CD4-positive, alpha-beta T cell (primary cell): Measurements from ENCODE around the gene VPS13D. TPM values are rescaled to one million over a fixed set of nuclear protein-coding genes. Genes with fewer than 3 reads are reported as not detected.

Experiments
- ATAC-seq: fragments of 200-7000 bp; cut with Tn5 transposase; one replicate; pipeline ENCODE4 v1.10.0; 2022; ENCODE audit warnings: mild to moderate bottlenecking; ENCODE audit not compliant: poor library complexity
- CTCF ChIA-PET: fragments of 350-600 bp; sonication (Branson Sonifier 250); formaldehyde crosslinking; loops from one replicate; lab custom pipeline; 2021; ENCODE audit warnings: antibody characterized with exemption, inconsistent platforms; lab: Charles Lee
- POLR2A ChIA-PET: fragments of 350-600 bp; sonication (Branson Sonifier 250); formaldehyde crosslinking; loops from one replicate; lab custom pipeline; 2021; ENCODE audit warnings: antibody characterized with exemption, inconsistent platforms; lab: Charles Lee
- DNase-seq, 14 experiments: peaks; one replicate each; pipeline ENCODE4 v3.0.0-alpha.2; 2013 to 2020; ENCODE audit warnings: mixed read lengths in 2 of 14
- H3K27ac ChIP-seq, 2 donors: one replicate each; pipeline versions ENCODE4 v1.5.1 to v1.7.0; 2013; ENCODE audit warnings: low read length in 2 of 2, low read depth in 1 of 2, mild to moderate bottlenecking in 1 of 2
- H3K27me3 ChIP-seq, 2 experiments: 1 replicate in 1 of 2; 2 replicates in 1 of 2; pipeline versions ENCODE4 v1.6.1 to v1.7.0; 2013; ENCODE audit warnings: low read length in 2 of 2, control low read depth in 1 of 2, mild to moderate bottlenecking in 1 of 2, moderate library complexity in 1 of 2; ENCODE audit not compliant: insufficient read depth in 2 of 2, control insufficient read depth in 1 of 2
- H3K36me3 ChIP-seq: one replicate; pipeline ENCODE4 v1.6.1; 2013; ENCODE audit warnings: low read length, control low read depth; ENCODE audit not compliant: insufficient read depth
- H3K4me1 ChIP-seq: one replicate; pipeline ENCODE4 v1.6.1; 2013; ENCODE audit warnings: low read length, control low read depth; ENCODE audit not compliant: insufficient read depth
- H3K4me3 ChIP-seq: one replicate; pipeline ENCODE4 v1.5.1; 2013; ENCODE audit warnings: mild to moderate bottlenecking, low read length, moderate library complexity
- H3K9me3 ChIP-seq, 2 experiments: 1 replicate in 1 of 2; 2 replicates in 1 of 2; pipeline versions ENCODE4 v1.6.1 to v1.7.0; 2013; ENCODE audit warnings: low read length in 2 of 2, mild to moderate bottlenecking in 2 of 2, control low read depth in 1 of 2, moderate library complexity in 1 of 2; ENCODE audit not compliant: control insufficient read depth in 1 of 2, insufficient read depth in 1 of 2
- H3K27ac Mint-ChIP-seq: one replicate; pipeline ENCODE4 v1.8.0; 2020; ENCODE audit warnings: mixed read lengths
- H3K27me3 Mint-ChIP-seq: one replicate; pipeline ENCODE4 v1.8.0; 2021; ENCODE audit warnings: mixed read lengths
- H3K36me3 Mint-ChIP-seq: one replicate; pipeline ENCODE4 v1.8.0; 2021; ENCODE audit warnings: low read depth, mixed read lengths
- H3K4me1 Mint-ChIP-seq: one replicate; pipeline ENCODE4 v1.8.0; 2021; ENCODE audit warnings: low read depth, mixed read lengths
- H3K4me3 Mint-ChIP-seq: one replicate; pipeline ENCODE4 v1.8.0; 2020; ENCODE audit warnings: mild to moderate bottlenecking, mixed read lengths
- H3K9me3 Mint-ChIP-seq: one replicate; pipeline ENCODE4 v1.8.0; 2020; ENCODE audit warnings: mixed read lengths
- CTCF ChIP-seq: fragments of 200-600 bp; IDR thresholded peaks from one replicate; pipeline ENCODE4 v1.8.0; 2022; ENCODE audit warnings: antibody characterized with exemption, mild to moderate bottlenecking
- intact Hi-C, 2 experiments: fragments of 100-400 bp; cut with DNase I in 1 of 2; cut with micrococcal nuclease in 1 of 2; formaldehyde crosslinking; loops; one replicate each; pipeline versions ENCODE4 v1.15.1 to v1.9.0; 2023 to 2025; cut with DNase I, micrococcal nuclease
- total RNA-seq, 174 experiments: library from RNA in 2 of 174; stranded (reverse) in 2 of 174; gene quantifications; one replicate each; pipeline ENCODE4 v1.2.3 and lab custom pipeline; 2021 to 2026

Gene VPS13D
- total RNA-seq, 2 experiments from 2014 or later = 63.0 to 67.3 TPM

- no peak for TF ChIP-seq CTCF
- DNase-seq (no peak), ATAC-seq (no peak)
- peaks cover 3% of the 10 kb centered on the region for H3K36me3 ChIP-seq
- Mint-ChIP-seq H3K36me3 (peaks cover 41% of the 10 kb centered on the region), H3K27ac (peak overlapping the region; percentile 84), H3K9me3 (peaks cover 3% of the 10 kb centered on the region), H3K4me1 (peaks cover 78% of the 10 kb centered on the region), H3K27me3 (no peaks in the 10 kb centered on the region), H3K4me3 (peak overlapping the region; percentile 56)
- no peaks in the 10 kb centered on the region for H3K27me3 ChIP-seq
- peaks cover 68% of the 10 kb centered on the region for H3K4me1 ChIP-seq
- no peaks in the 10 kb centered on the region for H3K9me3 ChIP-seq
- no peak overlapping the region for H3K4me3 ChIP-seq
- ChIA-PET CTCF (no interaction called here), POLR2A (interaction anchor here (0.6 to 3.5 kb wide), 8 partner anchors 11 to 183 kb away, joined by 3 to 25 read pairs (median 4); partner anchors contain the start of gene DHRS3)
- intact Hi-C loops = no loop called here
- H3K27ac ChIP-seq = peak overlapping the region; percentile 13 to 37
Measured at GRCh38 chr1:12436345-12436658, 206.5 kb downstream of the VPS13D start.

- no peak overlapping the region for H3K27ac Mint-ChIP-seq
- Histone ChIP-seq H3K4me1 (peaks cover 68% of the 10 kb centered on the region), H3K9me3 (no peaks in the 10 kb centered on the region), H3K36me3 (peaks cover 3% of the 10 kb centered on the region), H3K27ac (no peak overlapping the region), H3K4me3 (no peak overlapping the region), H3K27me3 (no peaks in the 10 kb centered on the region)
- H3K4me1 Mint-ChIP-seq = peaks cover 83% of the 10 kb centered on the region
- ChIA-PET POLR2A (interaction anchor here (0.6 to 2.6 kb wide), 8 partner anchors 10 to 74 kb away, joined by 3 to 10 read pairs (median 3); no protein-coding TSS in a partner anchor), CTCF (interaction anchor here (0.7 to 1.4 kb wide), 2 partner anchors 16 to 26 kb away, joined by 3 read pairs; no protein-coding TSS in a partner anchor)
- H3K27me3 Mint-ChIP-seq = no peaks in the 10 kb centered on the region
- intact Hi-C loops = no loop called here
- H3K4me3 Mint-ChIP-seq = no peak overlapping the region
- peaks cover 3% of the 10 kb centered on the region for H3K9me3 Mint-ChIP-seq
- peaks cover 46% of the 10 kb centered on the region for H3K36me3 Mint-ChIP-seq
- TF ChIP-seq CTCF = no peak
- no peak for ATAC-seq
- peak in 1 of 14 experiments; percentile 26 for DNase-seq
Measured at GRCh38 chr1:12436817-12437599, 207.2 kb downstream of the VPS13D start.

GRCh38 chr1:12437629-12438028 lies 207.8 kb downstream of the VPS13D start:
- Mint-ChIP-seq H3K4me1 (peaks cover 84% of the 10 kb centered on the region), H3K27ac (peak overlapping the region; percentile 84), H3K4me3 (no peak overlapping the region), H3K9me3 (peaks cover 3% of the 10 kb centered on the region), H3K27me3 (no peaks in the 10 kb centered on the region), H3K36me3 (peaks cover 46% of the 10 kb centered on the region)
- Histone ChIP-seq H3K4me3 (no peak overlapping the region), H3K4me1 (peaks cover 68% of the 10 kb centered on the region), H3K9me3 (no peaks in the 10 kb centered on the region), H3K27me3 (no peaks in the 10 kb centered on the region), H3K36me3 (peaks cover 3% of the 10 kb centered on the region), H3K27ac (no peak overlapping the region)
- ChIA-PET CTCF (interaction anchor here (1.4 kb wide), 1 partner anchor 15 kb away, joined by 3 read pairs; no protein-coding TSS in a partner anchor), POLR2A (interaction anchor here (0.6 to 2.6 kb wide), 6 partner anchors 9 to 73 kb away, joined by 3 to 10 read pairs (median 4); no protein-coding TSS in a partner anchor)
- intact Hi-C loops = no loop called here
- DNase-seq = no peak
- no peak for ATAC-seq
- no peak for TF ChIP-seq CTCF
